Measurements from ENCODE around the gene NLRP10.

Gene NLRP10

DNA sequence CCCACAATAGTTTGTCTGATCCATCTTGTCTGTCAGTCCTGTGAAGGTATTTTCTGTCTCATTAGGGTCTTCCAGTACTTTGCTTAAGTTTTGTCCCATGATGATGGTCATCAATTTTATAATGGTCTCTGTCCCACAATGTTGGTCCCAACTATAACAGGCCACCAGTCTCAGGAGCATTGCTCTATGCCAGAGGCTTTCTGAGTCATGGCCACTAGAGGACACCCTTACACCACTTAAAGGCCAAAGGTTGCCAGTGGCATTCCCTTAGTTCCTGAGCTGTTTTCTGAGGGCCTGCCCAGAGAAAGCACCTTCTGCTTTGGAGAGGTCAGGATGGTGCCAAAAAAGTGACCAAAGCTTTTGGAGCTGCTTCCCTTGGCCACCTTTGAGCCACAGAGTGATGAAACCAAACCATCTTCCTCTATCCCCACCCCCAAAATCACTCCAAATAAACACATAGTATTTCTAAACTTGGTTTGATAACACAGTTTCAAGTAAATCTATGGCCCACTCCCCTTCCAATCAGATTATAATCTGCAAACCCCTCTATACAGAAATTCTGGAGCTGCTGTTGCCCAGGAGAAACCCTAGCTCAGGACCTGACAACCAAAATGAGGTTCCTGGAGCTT, 41.2 kb upstream of the NLRP10 start:
- ATAC-seq (ENCODE audit: insufficient read depth, low read depth), result peak; percentile 85

GRCh38 chr11:8005556-8005955, 40.3 kb upstream of the NLRP10 start:
- Histone ChIP-seq H3K9me3 (ENCODE audit: insufficient read depth, low read length, severe bottlenecking) (no peaks in the 10 kb centered on the region), H3K4me1 (ENCODE audit: insufficient read depth, low read length) (no peaks in the 10 kb centered on the region), H3K4me3 (ENCODE audit: low read depth in 1 of 2, low read length in 2 of 2) (no peak overlapping the region), H3K36me3 (ENCODE audit: insufficient read depth, low read length) (no peaks in the 10 kb centered on the region), H2AFZ (ENCODE audit: low read depth, low read length) (no peak overlapping the region), H3K4me2 (ENCODE audit: insufficient read depth, low read length) (no peak overlapping the region), H3K27ac (ENCODE audit: low read length) (no peak overlapping the region), H3K79me2 (ENCODE audit: insufficient read depth, low read length) (no peaks in the 10 kb centered on the region), H4K20me1 (ENCODE audit: insufficient read depth, low read length) (no peaks in the 10 kb centered on the region), H3K9ac (ENCODE audit: low read depth, low read length) (no peak overlapping the region), H3K27me3 (ENCODE audit: insufficient read depth, low read length, poor library complexity) (no peaks in the 10 kb centered on the region)
- ATAC-seq (ENCODE audit: insufficient read depth, low read depth), result no peak
- no peak for TF ChIP-seq CTCF (IDR thresholded peaks at IDR 0.05; ENCODE audit: borderline replicate concordance, extremely low read depth, low read length, poor library complexity, severe bottlenecking)
- TF ChIP-seq EZH2 (IDR thresholded peaks at IDR 0.05; ENCODE audit: borderline replicate concordance, low read depth, low read length, severe bottlenecking), result no peak
- DNase-seq, result no peak

More for the DNA sequence above, 41.2 kb upstream of the NLRP10 start:
- no peak overlapping the region for H3K27ac ChIP-seq (ENCODE audit: low read length)
- no peak overlapping the region for H3K4me3 ChIP-seq (ENCODE audit: low read depth in 1 of 2, low read length in 2 of 2)
- peak; percentile 49 for DNase-seq
- no peaks in the 10 kb centered on the region for H3K4me1 ChIP-seq (ENCODE audit: insufficient read depth, low read length)
- no peaks in the 10 kb centered on the region for H3K79me2 ChIP-seq (ENCODE audit: insufficient read depth, low read length)
- no peak overlapping the region for H3K9ac ChIP-seq (ENCODE audit: low read depth, low read length)
- TF ChIP-seq CTCF (IDR thresholded peaks at IDR 0.05; ENCODE audit: borderline replicate concordance, extremely low read depth, low read length, poor library complexity, severe bottlenecking) (peak; percentile 88), EZH2 (IDR thresholded peaks at IDR 0.05; ENCODE audit: borderline replicate concordance, low read depth, low read length, severe bottlenecking) (no peak)
- no peaks in the 10 kb centered on the region for H3K36me3 ChIP-seq (ENCODE audit: insufficient read depth, low read length)
- H3K27me3 ChIP-seq (ENCODE audit: insufficient read depth, low read length, poor library complexity), result no peaks in the 10 kb centered on the region
- no peak overlapping the region for H2AFZ ChIP-seq (ENCODE audit: low read depth, low read length)
- H4K20me1 ChIP-seq (ENCODE audit: insufficient read depth, low read length), result no peaks in the 10 kb centered on the region
- no peak overlapping the region for H3K4me2 ChIP-seq (ENCODE audit: insufficient read depth, low read length)
- H3K9me3 ChIP-seq (ENCODE audit: insufficient read depth, low read length, severe bottlenecking), result no peaks in the 10 kb centered on the region

DNA sequence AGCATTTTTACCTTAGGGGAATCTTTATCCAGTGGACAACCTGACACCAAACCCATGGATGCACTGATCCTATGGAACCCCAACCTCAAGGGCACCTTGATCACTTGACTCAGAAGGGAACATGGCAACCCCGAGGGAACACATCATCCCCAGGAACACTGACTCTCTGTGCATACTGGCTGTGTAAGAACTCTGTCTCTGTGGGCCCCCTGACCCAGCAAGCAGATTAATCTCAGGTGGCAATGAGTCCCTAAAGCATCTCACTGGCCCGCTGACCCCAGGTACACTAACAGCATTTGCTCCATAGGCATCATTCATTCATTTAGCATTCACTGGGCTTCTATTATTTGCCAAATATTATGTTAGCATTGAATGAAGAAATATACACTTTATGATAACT, 38.8 kb upstream of the NLRP10 start:
- Histone ChIP-seq H3K9ac (ENCODE audit: low read depth, low read length) (no peak overlapping the region), H4K20me1 (ENCODE audit: insufficient read depth, low read length) (no peaks in the 10 kb centered on the region), H3K36me3 (ENCODE audit: insufficient read depth, low read length) (peaks cover 2% of the 10 kb centered on the region; the same call in 1 of the 2 replicates), H3K79me2 (ENCODE audit: insufficient read depth, low read length) (no peaks in the 10 kb centered on the region), H3K4me3 (ENCODE audit: low read depth in 1 of 2, low read length in 2 of 2) (no peak overlapping the region), H3K27ac (ENCODE audit: low read length) (no peak overlapping the region), H3K9me3 (ENCODE audit: insufficient read depth, low read length, severe bottlenecking) (no peaks in the 10 kb centered on the region), H2AFZ (ENCODE audit: low read depth, low read length) (no peak overlapping the region), H3K4me2 (ENCODE audit: insufficient read depth, low read length) (no peak overlapping the region), H3K4me1 (ENCODE audit: insufficient read depth, low read length) (no peaks in the 10 kb centered on the region), H3K27me3 (ENCODE audit: insufficient read depth, low read length, poor library complexity) (no peaks in the 10 kb centered on the region)
- no peak for TF ChIP-seq CTCF (IDR thresholded peaks at IDR 0.05; ENCODE audit: borderline replicate concordance, extremely low read depth, low read length, poor library complexity, severe bottlenecking)
- TF ChIP-seq EZH2 (IDR thresholded peaks at IDR 0.05; ENCODE audit: borderline replicate concordance, low read depth, low read length, severe bottlenecking), result no peak
- ATAC-seq (ENCODE audit: insufficient read depth, low read depth) (no peak), DNase-seq (no peak)
